NCI-H69 (cell line): ENCODE results near the gene CREB3L2.
"Not testable (repeated sequence)": the region's sequence is repeated elsewhere in the genome, so short reads cannot be mapped to it uniquely, and the experiment has no call there.

Experiments used
- DNase-seq: peaks from one replicate; lab custom pipeline; 2025; lab: John Stamatoyannopoulos, UW

CREB3L2 gene

GRCh38 chr7:137968339-137968738, 33.5 kb downstream of the CREB3L2 start:
- DNase-seq, result not testable (repeated sequence)

- no peak for DNase-seq
These were observed 34.5 kb downstream of the CREB3L2 start for GRCh38 chr7:137967143-137968018.

- DNase-seq, result no peak
These were observed 35.2 kb downstream of the CREB3L2 start for GRCh38 chr7:137966641-137967142.

DNA sequence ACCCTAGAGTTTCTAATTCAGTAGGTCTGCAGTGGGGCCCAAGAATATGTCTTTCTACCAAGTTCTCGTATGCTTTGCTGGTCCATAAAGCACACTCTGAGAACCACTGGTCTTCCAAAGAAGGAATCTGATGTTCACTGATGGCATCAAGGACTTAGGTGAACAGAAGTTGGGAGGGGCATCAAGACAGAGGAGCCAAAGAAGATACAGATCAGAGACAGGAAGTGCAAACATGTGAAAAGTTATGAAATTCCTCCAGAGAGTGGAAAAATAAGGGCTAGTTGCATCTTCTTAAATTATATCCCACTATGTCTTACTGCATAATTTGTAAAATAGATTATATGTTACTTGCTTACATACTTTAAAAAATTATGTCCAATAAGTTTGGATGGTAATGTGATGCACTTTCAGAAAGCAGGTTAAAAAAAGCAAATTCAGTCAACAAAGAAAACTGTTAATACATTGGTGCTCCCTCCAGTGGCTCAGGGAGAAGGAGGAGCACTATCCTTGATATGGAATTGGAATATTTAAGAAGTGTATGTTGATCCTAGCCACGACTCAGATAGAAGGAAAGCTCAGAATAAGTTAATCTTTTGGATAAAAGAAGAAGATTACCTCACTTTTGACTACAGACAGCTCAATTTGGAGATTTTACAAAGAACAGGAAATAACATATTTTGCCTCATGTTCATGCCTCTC, 35.8 kb downstream of the CREB3L2 start:
- no peak for DNase-seq

GRCh38 chr7:137964824-137965545, 36.9 kb downstream of the CREB3L2 start:
- DNase-seq, result no peak

DNA sequence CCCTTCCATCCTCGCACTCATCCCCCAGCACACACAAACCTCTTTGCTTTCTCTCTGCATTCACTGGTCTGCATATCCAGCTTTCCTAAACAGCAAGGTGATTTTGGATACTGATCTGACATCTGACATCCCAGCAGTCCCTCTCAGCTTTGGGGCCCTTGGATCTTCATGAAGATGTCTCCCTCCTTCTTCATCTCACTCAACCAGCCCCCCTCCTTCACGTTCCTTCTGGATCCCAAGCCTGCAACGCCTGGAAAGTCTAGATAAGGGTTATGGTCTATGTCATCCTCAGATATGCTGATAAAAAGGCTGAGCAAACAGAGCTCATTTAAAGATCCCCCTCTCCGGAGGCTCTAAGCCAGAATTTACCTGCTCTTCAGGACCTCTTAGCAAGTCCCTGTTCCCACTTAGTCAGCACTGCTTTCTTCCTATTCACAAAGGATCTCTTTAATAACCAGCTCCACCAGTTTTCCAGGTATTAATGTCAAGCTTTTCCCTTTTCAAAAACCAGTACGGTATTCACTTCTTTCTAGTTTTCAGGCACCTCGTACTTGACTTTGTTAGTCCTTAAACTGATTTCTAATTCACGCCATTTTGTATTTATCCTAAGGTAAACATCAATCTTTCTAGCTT, 38.9 kb downstream of the CREB3L2 start:
- no peak for DNase-seq

DNA sequence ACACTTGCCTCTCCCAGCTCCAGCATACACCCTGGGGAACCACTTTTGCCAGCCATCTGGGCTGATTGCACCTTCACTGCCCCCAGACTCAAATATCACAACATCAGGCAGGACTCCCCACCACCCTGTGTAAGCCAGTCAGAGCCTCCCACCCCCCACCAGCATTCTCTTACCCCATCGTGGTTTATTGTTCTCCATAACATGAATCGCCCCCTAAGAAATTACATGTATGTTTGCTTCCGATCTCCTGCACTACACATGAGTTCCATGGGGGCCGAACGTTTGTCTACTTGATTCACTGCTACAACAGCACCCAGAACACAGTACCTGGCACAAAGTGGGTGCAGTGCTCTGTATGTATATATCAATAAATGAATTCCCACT, 39.4 kb downstream of the CREB3L2 start:
- no peak for DNase-seq

- DNase-seq, result peak; percentile 25
These were observed 40.4 kb downstream of the CREB3L2 start for GRCh38 chr7:137961200-137962177.

DNA sequence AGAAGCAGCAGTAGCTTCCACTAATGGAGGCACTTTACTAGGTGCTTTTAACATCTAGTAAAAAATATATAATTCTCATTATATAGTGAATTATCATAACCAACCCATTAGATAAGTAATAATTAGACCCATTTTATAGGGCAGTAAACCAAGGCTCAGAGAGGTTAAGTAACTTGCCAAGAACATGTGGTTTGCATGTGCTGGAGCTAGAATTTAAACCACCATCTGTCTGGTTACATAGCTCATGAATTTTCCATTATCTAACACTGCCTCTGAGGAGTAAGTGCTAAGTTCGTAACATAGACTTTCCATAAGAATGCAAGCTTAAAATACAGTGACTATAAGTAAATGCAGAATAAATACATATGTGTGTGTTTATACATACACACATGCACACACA, 41.9 kb downstream of the CREB3L2 start:
- no peak for DNase-seq

DNA sequence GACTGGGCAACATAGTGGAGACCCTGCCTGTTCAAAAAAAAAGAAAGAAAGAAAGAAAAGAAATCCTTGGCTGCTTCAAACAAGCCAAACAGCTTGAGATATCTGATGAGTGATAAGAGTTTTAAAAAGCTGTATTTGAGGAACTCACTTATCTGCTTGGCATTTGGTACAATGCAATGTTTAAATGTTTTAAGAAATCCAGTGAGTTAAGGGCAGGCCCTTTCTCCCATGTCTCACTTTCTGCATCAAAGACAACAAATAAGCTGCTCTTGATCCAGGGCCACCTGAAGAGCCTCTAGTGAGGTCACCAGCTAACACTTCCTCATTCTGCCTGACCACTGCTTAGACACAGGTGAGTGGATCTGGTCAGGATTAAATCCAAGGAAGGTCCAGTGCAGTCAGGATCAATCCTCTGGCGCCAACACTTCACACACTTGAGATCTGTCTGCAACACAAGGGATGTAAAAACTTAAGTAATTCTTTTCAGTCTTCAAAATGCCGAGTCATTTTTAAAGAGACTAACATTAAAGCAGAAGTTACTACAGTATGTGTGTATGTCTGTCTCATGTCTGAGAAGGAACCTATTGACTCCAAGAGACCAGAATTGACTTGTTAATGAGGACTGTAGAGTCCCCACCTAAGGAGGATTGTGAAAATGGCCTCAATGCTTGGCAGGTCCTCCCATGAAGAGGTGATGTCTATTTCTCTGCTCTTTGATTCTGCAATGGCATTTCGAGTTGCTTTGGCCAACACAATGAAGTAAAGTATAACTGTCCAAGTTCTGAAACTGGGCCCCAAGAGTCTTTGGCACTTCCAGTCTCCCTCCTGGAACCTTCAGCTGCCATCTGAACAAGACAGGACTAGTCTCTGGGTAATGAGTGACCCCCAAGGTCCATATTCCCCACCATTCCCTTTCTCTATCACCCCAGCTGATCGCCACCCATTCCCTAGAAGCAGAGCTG, 43.1 kb downstream of the CREB3L2 start:
- DNase-seq, result no peak

GRCh38 chr7:137957887-137958286, 44.0 kb downstream of the CREB3L2 start:
- no peak for DNase-seq

DNA sequence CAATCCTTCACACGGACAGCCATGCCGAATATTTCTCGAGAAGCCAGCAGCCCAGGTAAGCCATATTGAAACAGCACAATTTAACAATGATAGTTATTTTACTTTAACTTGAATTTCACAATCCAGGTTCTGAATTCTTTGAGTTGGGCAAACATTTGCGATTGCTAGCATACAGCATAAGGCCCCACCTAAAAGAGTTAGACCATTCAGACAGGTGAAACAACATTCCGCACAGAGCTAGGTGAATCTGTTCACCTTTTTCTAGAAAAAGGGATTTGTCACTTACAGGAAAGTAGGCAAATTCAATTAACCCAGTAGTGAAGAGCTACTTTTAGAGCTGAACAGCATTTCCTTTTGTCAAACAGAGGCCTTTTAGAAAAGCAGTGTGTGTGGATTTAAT, 45.3 kb downstream of the CREB3L2 start:
- no peak for DNase-seq

DNA sequence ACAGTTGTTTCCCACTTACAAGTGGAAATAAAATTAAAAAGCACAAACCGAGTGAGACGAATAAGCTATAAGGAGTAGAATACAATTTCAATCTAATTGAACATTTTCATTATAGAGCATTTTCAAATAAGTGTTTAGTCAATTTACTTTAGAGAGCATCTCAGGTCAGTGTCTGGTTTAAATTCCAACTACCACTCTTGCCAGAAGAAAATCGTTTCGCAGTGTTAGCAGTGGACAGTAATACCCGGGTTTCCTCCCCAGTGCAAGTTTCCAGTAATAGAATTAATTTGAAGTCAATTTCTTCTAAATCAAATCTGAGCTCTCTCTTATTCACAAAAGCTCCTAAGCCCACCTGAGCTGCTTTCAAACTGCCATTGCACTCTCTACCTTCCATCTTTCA, 45.7 kb downstream of the CREB3L2 start:
- no peak for DNase-seq

DNA sequence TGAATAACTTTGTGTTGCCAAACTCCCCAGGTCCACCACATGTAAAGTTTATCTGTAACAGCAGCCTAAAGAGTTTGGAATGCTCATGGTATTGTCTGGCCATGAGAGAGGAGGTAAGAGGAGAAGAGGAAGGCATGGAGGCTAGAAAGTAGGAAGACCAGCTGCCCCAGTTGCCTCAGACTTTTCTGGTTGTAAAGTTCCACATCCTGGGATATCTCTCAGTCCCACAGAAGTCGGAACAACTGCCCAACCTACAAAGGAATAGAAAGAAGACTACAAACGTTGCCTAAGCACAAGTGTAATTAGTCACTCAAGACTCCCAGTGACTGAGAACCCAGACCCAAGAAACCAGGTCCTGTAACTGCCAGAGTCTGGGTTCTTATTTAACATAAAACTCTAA, 47.3 kb downstream of the CREB3L2 start:
- no peak for DNase-seq

- DNase-seq, result peak; percentile 50
These were observed 48.0 kb downstream of the CREB3L2 start for GRCh38 chr7:137953665-137954470.

GRCh38 chr7:137953043-137953664, 48.7 kb downstream of the CREB3L2 start:
- no peak for DNase-seq

- no peak for DNase-seq
These were observed 49.5 kb downstream of the CREB3L2 start for GRCh38 chr7:137952426-137952805.

DNA sequence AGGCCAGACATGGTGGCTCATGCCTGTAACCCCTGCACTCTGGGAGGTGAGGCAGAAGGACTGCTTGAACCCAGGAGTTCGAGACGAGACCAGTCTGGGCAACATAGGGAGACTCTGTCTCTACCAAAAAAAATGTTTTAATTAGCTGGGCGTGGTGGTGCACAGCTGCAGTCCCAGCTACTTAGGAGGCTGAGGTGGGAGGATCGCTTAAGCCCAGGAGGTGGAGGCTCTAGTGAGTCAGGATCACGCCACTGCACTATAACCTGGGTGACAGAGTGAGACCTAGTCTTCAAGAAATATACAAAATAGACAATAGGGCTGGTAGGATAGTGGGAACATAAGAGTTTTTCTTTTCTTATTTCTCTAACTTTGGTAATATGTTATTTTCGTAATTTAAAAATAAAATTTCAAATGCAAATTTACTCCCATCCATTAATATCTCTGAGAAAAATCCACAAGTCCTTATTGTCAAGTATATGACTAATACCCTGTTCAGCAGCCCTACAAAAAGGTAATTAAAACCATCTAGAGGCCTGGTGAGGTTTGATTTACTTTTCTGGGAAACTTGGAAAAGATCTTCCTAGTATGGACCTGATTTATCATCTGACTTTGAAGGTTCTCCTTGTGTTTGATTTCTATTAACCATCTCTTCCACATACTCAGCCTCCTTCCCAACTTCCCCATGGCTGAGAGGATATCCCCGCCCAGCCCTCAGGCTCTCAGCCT, 50.0 kb downstream of the CREB3L2 start:
- peak; percentile 15 for DNase-seq
